Ishikawa (cell line): ENCODE results near the gene ARL3.

Source experiments
- CEBPB ChIP-seq: IDR thresholded peaks from 2 replicates; pipeline ENCODE4 v1.6.1; 2012
- CREB1 ChIP-seq: IDR thresholded peaks from 2 replicates; pipeline ENCODE4 v1.6.1; 2012; ENCODE audit warnings: low read depth
- EP300 ChIP-seq: IDR thresholded peaks from 2 replicates; pipeline ENCODE4 v1.6.1; 2012; ENCODE audit warnings: borderline replicate concordance
- MAX ChIP-seq: IDR thresholded peaks from 2 replicates; pipeline ENCODE4 v1.6.1; 2012
- RAD21 ChIP-seq: IDR thresholded peaks from 2 replicates; pipeline ENCODE4 v1.6.1; 2012; ENCODE audit warnings: low read depth
- REST ChIP-seq: IDR thresholded peaks from 2 replicates; pipeline ENCODE4 v1.6.1; 2012; ENCODE audit warnings: low read depth, mild to moderate bottlenecking
- TAF1 ChIP-seq: IDR thresholded peaks from 2 replicates; pipeline ENCODE4 v1.6.1; 2012; ENCODE audit warnings: low read depth, mild to moderate bottlenecking
- USF1 ChIP-seq: IDR thresholded peaks from 2 replicates; pipeline ENCODE4 v1.6.1; 2012
- YY1 ChIP-seq: IDR thresholded peaks from 2 replicates; pipeline ENCODE4 v1.6.1; 2012; ENCODE audit warnings: low read depth

GRCh38 chr10:102626026-102626685, 88.0 kb downstream of the ARL3 start:
- no peak for TF ChIP-seq MAX
- no peak for TF ChIP-seq EP300
- no peak for TF ChIP-seq YY1
- TF ChIP-seq USF1 = no peak
- TF ChIP-seq CEBPB = no peak
- TF ChIP-seq REST = no peak
- TF ChIP-seq CREB1 = no peak
- no peak for TF ChIP-seq RAD21
- TF ChIP-seq TAF1 = no peak
